Breast epithelium (tissue), 4 donors: ENCODE measurements around the gene IGFN1. TPM values are rescaled to one million over a fixed set of nuclear protein-coding genes. Genes with fewer than 3 reads are reported as not detected.

ENCODE experiments used
- DNase-seq, 2 donors: peaks; one replicate each; pipeline ENCODE4 v3.0.0-alpha.2; 2019; ENCODE audit warnings: low spot score in 2 of 2
- H3K27ac ChIP-seq, 2 donors: fragments of 200-600 bp; sonication (generic) in 1 of 2; one replicate each; pipeline ENCODE4 v1.5.1; 2016 to 2019; ENCODE audit warnings: mild to moderate bottlenecking in 1 of 2
- H3K27me3 ChIP-seq, 2 donors: fragments of 200-600 bp; sonication (generic) in 1 of 2; one replicate each; pipeline versions ENCODE4 v1.5.1 to v1.6.0; 2017 to 2019; ENCODE audit warnings: control low read depth in 1 of 2, mild to moderate bottlenecking in 1 of 2
- H3K36me3 ChIP-seq: fragments of 200-600 bp; one replicate; pipeline ENCODE4 v1.5.1; 2019
- H3K4me1 ChIP-seq, 2 donors: fragments of 200-600 bp; sonication (generic); one replicate each; pipeline ENCODE4 v1.5.1; 2016 to 2019; ENCODE audit warnings: control low read depth in 1 of 2
- H3K4me3 ChIP-seq, 3 donors: fragments of 200-600 bp; sonication (generic); 1 replicate in 2 of 3; 2 replicates in 1 of 3; pipeline ENCODE4 v1.5.1; 2016 to 2019; ENCODE audit warnings: mild to moderate bottlenecking in 3 of 3, moderate library complexity in 2 of 3
- H3K9me3 ChIP-seq, 2 donors: fragments of 200-600 bp; sonication (generic) in 1 of 2; one replicate each; pipeline ENCODE4 v1.5.1; 2016 to 2019; ENCODE audit warnings: control low read depth in 1 of 2
- CTCF ChIP-seq, 3 donors: fragments of 450-650 bp; IDR thresholded peaks; one replicate each; pipeline ENCODE4 v1.5.1; 2016 to 2017; ENCODE audit warnings: antibody characterized with exemption in 3 of 3, mild to moderate bottlenecking in 3 of 3, moderate library complexity in 3 of 3
- POLR2A ChIP-seq: fragments of 450-650 bp; IDR thresholded peaks from one replicate; pipeline ENCODE4 v1.6.1; 2016; ENCODE audit warnings: antibody characterized with exemption, mild to moderate bottlenecking, moderate library complexity
- POLR2AphosphoS5 ChIP-seq, 3 donors: sonication (generic); formaldehyde crosslinking; IDR thresholded peaks; one replicate each; pipeline ENCODE4 v1.6.1; 2017; ENCODE audit warnings: antibody characterized with exemption in 3 of 3
- intact Hi-C: fragments of 100-400 bp; cut with DNase I; formaldehyde crosslinking; loops from one replicate; pipeline ENCODE4 v1.15.1; 2023; ENCODE audit warnings: low total_unique reads
- total RNA-seq, 3 donors: library from RNA; depleted of rRNA; stranded (reverse); fragments of >200 nt; gene quantifications; one replicate each; pipeline ENCODE4 v1.1.0, GENCODE V29; 2016

IGFN1 gene
- total RNA-seq, 3 donors from 2014 or later, result 0.33 to 1.3 (median 0.59) TPM

- Histone ChIP-seq H3K9me3 (no peaks in the 10 kb centered on the region), H3K4me1 (no peaks in the 10 kb centered on the region), H3K36me3 (no peaks in the 10 kb centered on the region), H3K27me3 (no peaks in the 10 kb centered on the region), H3K4me3 (no peak overlapping the region), H3K27ac (no peak overlapping the region)
- no peak for TF ChIP-seq POLR2A
- TF ChIP-seq POLR2AphosphoS5 (IDR thresholded peaks at IDR 0.05), result no peak
- TF ChIP-seq CTCF (IDR thresholded peaks at IDR 0.05), result no peak
- intact Hi-C loops, result no loop called here
- no peak for DNase-seq
These were observed 35.5 kb downstream of the IGFN1 start for GRCh38 chr1:201226178-201226514.

- no peak overlapping the region for H3K27ac ChIP-seq
- TF ChIP-seq POLR2AphosphoS5 (IDR thresholded peaks at IDR 0.05), result no peak
- no peak for TF ChIP-seq CTCF (IDR thresholded peaks at IDR 0.05)
- no peak for TF ChIP-seq POLR2A
- H3K4me3 ChIP-seq, result no peak overlapping the region
- DNase-seq, result no peak
- no peaks in the 10 kb centered on the region for H3K9me3 ChIP-seq
- no peaks in the 10 kb centered on the region for H3K27me3 ChIP-seq
- intact Hi-C loops, result no loop called here
- H3K4me1 ChIP-seq, result no peaks in the 10 kb centered on the region
- no peaks in the 10 kb centered on the region for H3K36me3 ChIP-seq
These were observed 36.4 kb downstream of the IGFN1 start for GRCh38 chr1:201226859-201227488.

GRCh38 chr1:201228011-201228983, 37.7 kb downstream of the IGFN1 start:
- H3K36me3 ChIP-seq, result no peaks in the 10 kb centered on the region
- TF ChIP-seq CTCF (IDR thresholded peaks at IDR 0.05), result no peak
- TF ChIP-seq POLR2AphosphoS5 (IDR thresholded peaks at IDR 0.05), result no peak
- no peak for TF ChIP-seq POLR2A
- H3K4me1 ChIP-seq, result no peaks in the 10 kb centered on the region
- H3K27ac ChIP-seq, result no peak overlapping the region
- no peak overlapping the region for H3K4me3 ChIP-seq
- H3K9me3 ChIP-seq, result no peaks in the 10 kb centered on the region
- H3K27me3 ChIP-seq, result no peaks in the 10 kb centered on the region
- DNase-seq, result no peak
- intact Hi-C loops, result no loop called here

GRCh38 chr1:201229095-201229494, 38.5 kb downstream of the IGFN1 start:
- intact Hi-C loops, result no loop called here
- TF ChIP-seq POLR2A, result no peak
- TF ChIP-seq POLR2AphosphoS5 (IDR thresholded peaks at IDR 0.05), result no peak
- no peak for TF ChIP-seq CTCF (IDR thresholded peaks at IDR 0.05)
- no peak for DNase-seq
- H3K27ac ChIP-seq, result no peak overlapping the region
- H3K27me3 ChIP-seq, result no peaks in the 10 kb centered on the region
- H3K36me3 ChIP-seq, result no peaks in the 10 kb centered on the region
- H3K4me1 ChIP-seq, result no peaks in the 10 kb centered on the region
- no peak overlapping the region for H3K4me3 ChIP-seq
- no peaks in the 10 kb centered on the region for H3K9me3 ChIP-seq
